ENCODE data around the gene GPR26.

- TF ChIP-seq CTCF (IDR thresholded peaks at IDR 0.05), result no peak
- no peak for TF ChIP-seq POLR2A (IDR thresholded peaks at IDR 0.05)
Observed at GRCh38 chr10:123706236-123706635, 40.1 kb downstream of the GPR26 start.
